T-helper 2 cell treated with Interferon-gamma antibody and Interleukin-4, amounts not matched to agents 100 ng/mL and 5 ng/mL, for 36 hours (primary cell): ENCODE results near the gene BTN1A1. TPM values are rescaled to one million over a fixed set of nuclear protein-coding genes. Genes with fewer than 3 reads are reported as not detected.

Source experiments
- intact Hi-C: fragments of 100-400 bp; cut with micrococcal nuclease; formaldehyde crosslinking; loops from one replicate; pipeline ENCODE4 v1.15.1; 2023
- total RNA-seq: library from RNA; stranded (reverse); gene quantifications from 2 replicates; pipeline ENCODE4 v1.2.3, GENCODE V29; 2022

Gene BTN1A1
- total RNA-seq, 1 donor from 2014 or later, result not detected

GRCh38 chr6:26555505-26556262 lies 55.6 kb downstream of the BTN1A1 start:
- intact Hi-C loops, result loop anchor here (2.0 kb wide), 2 partner anchors 225 to 243 kb away; no protein-coding TSS in a partner anchor

GRCh38 chr6:26556263-26557070 lies 56.4 kb downstream of the BTN1A1 start:
- intact Hi-C loops, result no loop called here

Other genes starting within 250 kb of the BTN1A1 start
- gene BTN3A2, start 135.1 kb upstream of the BTN1A1 start, total RNA-seq, result 100 and 107 TPM in 2 replicates
- gene BTN2A2, start 117.2 kb upstream of the BTN1A1 start, total RNA-seq, result 16.7 and 19.1 TPM in 2 replicates
- 74.9 and 75.7 TPM in 2 replicates for gene BTN3A1, start 98.0 kb upstream of the BTN1A1 start, total RNA-seq
- gene BTN3A3, start 59.8 kb upstream of the BTN1A1 start, total RNA-seq, result 73.0 and 77.3 TPM in 2 replicates
- 25.5 and 27.4 TPM in 2 replicates for gene BTN2A1, start 42.3 kb upstream of the BTN1A1 start, total RNA-seq
- 79.4 and 80.9 TPM in 2 replicates for gene HMGN4, start 38.1 kb downstream of the BTN1A1 start, total RNA-seq
- 26.6 and 27.2 TPM in 2 replicates for gene ABT1, start 96.7 kb downstream of the BTN1A1 start, total RNA-seq
- gene ZNF322, start 159.4 kb downstream of the BTN1A1 start, total RNA-seq, result 10.7 and 11.7 TPM in 2 replicates